DMS53 treated with DMSO at 0.1 percent for 48 hours (cell line): ENCODE data around the gene BRSK2.
"Not testable (repeated sequence)": the region's sequence is repeated elsewhere in the genome, so short reads cannot be mapped to it uniquely, and the experiment has no call there.

Experiments used
- DNase-seq: peaks from one replicate; lab custom pipeline; 2025; ENCODE audit not compliant: unreplicated experiment; lab: John Stamatoyannopoulos, UW

The BRSK2 gene

DNA sequence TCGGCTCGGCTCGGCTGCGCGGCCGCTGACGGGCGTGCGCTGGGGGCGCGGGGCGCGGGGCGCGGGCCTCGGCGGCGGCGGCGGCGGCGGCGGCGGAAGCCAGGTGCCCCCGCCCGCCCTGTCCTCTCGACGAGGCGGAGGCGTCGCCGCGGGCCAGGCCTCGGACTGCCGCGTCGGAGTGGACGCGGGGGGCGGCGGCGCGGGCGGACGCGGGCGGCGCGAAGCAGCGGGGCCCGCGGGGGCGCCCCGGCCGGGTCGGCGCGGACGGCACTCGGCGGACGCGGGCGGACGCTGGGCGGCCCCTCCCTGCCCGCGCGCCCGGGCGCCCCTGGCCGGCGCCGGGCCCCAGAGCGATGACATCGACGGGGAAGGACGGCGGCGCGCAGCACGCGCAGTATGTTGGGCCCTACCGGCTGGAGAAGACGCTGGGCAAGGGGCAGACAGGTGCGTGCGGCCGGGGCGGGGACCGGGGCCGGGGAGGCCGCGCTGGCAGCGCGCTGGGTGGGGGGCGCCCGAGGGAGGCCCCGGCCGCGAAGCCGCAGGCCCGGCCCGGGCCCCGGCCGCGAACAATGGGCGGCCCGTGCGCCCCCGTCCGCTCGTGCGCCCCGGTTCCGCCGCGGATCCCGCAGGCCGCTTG is at the start of gene BRSK2:
Gene BRSK2 (plus strand): TSS at position 3 of the 637 bp plus-strand sequence. CDS start 351 bp downstream, at position 354.
- DNase-seq = no peak

GRCh38 chr11:1340111-1340510 is 49.6 kb upstream of the BRSK2 start:
- DNase-seq = no peak

DNA sequence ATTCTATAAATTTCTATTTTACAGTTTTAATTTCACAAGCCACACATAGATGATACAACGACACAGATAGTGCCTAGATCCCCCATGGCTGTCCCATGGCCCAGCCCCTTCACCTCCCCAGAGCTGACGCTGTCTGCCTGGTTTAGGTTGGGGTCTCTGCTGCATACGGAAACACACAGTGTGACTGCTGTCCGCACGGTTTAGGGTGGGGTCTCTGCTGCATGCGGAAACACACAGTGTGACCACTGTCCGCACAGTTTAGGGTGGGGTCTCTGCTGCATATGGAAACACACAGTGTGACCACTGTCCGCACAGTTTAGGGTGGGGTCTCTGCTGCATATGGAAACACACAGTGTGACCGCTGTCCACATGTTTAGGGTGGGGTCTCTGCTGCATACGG is 48.5 kb upstream of the BRSK2 start:
- DNase-seq = not testable (repeated sequence)

DNA sequence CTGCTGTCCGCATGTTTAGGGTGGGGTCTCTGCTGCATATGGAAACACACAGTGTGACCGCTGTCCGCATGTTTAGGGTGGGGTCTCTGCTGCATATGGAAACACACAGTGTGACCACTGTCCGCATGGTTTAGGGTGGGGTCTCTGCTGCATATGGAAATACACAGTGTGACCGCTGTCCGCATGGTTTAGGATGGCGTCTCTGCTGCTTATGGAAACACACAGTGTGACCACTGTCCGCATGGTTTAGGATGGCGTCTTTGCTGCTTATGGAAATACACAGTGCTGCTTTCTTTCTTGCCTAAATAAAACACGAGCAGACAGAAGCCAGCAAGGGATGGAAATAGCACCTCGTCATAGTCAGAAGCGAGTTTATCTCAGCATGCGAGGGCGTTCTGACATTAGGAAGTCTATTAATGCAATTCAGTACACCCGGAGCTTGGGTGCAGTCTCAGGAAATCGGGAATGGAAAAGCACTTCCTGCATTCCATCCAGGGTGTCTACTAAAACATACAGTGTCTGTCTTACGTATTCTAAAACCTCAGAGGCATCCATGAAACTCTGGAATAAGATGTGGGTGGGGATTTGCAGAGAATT is 47.7 kb upstream of the BRSK2 start:
- DNase-seq = peak; percentile 34

DNA sequence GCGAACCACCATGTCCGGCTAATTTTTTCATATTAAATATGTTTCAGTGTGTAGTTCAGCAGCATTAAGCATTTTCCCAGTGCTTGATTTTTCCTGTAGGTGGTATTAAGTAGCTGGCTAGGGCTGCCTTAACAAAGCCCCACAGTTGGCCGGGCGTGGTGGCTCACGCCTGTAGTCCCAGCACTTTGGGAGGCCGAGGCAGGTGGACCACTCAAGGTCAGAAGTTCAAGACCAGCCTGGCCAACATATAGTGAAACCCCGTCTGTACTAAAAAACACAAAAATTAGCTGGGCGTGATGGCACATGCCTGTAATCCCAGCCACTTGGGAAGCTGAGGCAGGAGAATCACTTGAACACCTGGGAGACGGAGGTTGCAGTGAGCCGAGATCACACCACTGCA is 46.8 kb upstream of the BRSK2 start:
- DNase-seq = no peak

DNA sequence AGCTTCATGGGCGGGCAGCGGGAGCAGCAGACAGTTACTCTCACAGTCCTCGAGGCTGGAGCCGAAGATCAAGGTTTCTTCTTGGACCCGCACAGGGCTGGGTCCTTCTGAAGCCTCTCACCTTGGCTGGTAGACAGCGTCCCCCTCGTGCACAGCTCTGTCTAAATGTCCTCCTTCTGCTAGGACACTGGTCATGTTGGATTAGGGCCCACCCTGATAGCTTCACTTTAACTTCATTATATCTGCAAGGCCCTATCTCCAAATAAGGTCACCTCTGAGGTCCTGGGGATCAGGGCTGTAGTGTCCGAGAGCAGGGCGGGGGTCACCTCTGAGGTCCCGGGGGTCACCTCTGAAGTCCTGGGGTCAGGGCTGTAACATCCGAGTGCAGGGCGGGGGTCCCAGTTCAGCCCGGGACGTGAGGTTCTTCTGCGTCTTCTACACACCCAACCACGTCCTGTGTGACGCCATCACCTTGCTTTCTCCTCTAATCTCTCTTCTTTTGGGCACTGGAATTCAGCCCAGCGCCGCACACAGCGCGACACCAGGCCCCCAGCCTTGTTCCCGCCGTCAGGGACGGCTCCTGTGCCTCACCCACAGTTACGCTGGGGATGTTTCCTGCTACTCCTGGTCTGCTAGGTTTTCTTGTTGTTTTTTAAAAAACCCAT is 46.2 kb upstream of the BRSK2 start:
- DNase-seq = no peak

DNA sequence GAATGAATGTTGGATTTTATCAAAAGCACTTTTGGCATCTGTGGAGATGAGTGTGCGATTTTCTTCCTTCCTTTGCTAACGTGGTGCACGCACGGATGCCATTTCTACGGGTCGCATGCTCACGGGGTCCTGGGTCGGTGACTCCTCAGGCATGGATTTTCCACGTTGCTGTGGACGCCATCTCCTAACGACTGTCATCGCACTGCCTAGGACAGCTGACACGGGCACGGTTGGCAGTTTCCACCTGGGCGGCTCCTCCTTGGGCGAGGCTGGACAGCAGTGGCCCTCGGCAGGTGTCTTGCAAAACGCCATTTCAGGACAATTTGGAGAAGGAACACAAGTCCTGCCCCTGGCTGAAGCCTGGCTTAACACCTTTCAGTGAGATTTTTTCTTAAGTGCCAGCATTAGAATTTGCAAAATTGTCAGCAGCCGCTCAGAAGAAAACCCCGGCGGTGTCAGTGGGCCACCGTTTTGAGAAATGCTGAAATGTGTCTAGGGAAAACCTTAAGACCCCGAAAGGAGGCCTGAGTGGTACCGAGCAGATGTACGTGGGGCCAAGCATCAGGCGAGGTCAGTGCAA is 45.6 kb upstream of the BRSK2 start:
- no peak for DNase-seq

GRCh38 chr11:1345737-1346513 is 43.8 kb upstream of the BRSK2 start:
- DNase-seq = no peak

DNA sequence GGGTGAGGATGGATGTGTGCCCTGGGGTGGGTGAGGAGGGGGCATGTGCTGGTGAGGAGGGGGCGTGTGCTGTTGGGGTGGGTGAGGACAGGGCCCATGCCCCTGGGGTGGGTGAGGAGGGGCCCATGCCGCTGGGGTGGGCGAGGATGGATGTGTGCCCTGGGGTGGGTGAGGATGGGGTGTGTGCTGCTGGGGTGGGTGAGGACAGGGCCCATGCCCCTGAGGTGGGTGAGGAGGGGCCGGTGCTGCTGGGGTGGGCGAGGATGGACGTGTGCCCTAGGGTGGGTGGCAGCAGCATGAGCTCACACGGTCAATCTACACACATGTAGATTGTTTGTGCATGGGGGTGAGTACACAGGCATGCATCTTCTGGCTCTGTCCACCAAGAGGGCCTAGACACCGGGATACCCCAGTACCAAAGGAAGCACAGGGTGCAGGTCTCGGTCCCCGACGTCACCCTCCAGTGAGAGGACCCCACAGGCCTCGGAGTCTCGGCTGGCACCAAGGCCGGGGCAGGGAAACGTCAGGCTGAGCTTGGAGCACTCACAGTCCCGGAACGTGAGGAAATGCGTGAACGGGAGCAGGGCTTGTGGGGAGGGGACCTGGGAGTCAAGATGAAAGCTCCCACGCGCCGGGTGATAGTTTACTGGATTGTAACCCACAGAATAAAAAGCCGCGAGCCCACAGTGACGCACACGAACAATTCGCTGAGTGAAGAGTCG is 42.9 kb upstream of the BRSK2 start:
- DNase-seq = no peak

GRCh38 chr11:1347411-1347999 is 42.2 kb upstream of the BRSK2 start:
- not testable (repeated sequence) for DNase-seq

DNA sequence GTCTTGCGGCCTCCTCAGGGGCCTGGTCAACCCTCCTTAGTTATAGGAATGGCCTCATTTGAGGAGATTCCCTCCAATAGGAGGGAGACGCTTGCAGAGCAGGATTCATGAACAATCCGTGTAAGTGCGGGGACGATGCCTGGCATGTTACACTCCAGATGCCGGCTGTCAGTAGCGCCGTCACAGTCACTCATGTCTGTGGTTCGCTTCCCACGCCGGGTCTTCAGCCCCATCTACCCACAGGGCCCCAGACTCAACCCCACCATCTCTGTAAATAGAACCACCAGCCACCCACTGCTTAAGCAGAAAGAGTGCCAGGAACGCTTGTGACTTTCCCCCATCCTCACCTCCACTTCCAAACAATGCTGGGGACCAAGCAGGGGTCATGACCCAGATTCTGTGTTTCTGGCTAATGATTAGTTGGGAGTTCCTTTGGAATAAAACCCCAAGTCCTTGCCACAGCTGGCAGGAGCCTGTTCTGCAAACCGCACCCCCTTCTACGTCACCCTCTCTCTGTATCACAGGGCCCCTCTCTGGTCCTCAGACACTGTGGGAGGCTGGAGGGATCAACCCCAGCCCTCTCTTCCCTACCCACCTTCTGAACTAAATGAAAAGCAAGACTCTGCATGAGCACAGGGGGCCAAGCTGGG is 41.5 kb upstream of the BRSK2 start:
- no peak for DNase-seq

GRCh38 chr11:1348796-1349326 is 40.9 kb upstream of the BRSK2 start:
- no peak for DNase-seq

DNA sequence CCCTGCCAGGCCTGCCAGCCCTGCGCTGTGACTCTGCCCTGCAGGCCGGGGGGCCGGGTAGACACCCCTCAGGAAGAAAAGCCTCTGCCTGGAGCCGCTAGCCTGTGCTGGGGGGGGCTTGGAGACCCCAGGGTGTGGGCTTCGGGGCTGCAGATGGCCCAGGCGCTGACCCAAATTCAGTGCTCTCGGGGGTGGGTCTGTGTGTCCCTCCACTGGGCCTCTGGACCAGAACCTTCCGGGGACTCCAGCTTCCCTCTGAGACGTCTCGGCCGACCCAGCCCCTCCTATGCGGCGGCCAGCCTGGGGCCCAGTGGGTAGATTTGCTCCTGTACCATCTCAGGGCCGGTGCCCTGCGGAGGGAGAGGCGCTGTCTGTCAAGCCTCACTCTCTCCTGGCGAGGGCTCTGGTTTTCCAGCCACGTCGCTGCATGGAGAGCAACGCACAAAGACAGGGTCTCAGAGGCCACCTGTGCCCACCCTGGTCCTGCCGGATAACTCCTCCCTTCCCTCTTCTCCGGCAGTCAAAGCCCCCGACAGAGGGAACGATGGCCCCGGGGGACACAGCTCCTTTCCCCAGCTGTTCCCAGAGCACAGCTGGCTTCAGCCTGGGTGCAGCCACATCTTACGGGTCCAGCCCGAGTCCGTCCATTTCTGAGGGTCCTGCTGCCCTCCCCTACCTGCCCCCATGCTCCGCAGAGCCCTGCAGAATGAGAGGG is 40.2 kb upstream of the BRSK2 start:
- DNase-seq = no peak

- DNase-seq = no peak
These were observed 39.5 kb upstream of the BRSK2 start for GRCh38 chr11:1350086-1350725.

- no peak for DNase-seq
These were observed 38.3 kb upstream of the BRSK2 start for GRCh38 chr11:1351278-1351937.

DNA sequence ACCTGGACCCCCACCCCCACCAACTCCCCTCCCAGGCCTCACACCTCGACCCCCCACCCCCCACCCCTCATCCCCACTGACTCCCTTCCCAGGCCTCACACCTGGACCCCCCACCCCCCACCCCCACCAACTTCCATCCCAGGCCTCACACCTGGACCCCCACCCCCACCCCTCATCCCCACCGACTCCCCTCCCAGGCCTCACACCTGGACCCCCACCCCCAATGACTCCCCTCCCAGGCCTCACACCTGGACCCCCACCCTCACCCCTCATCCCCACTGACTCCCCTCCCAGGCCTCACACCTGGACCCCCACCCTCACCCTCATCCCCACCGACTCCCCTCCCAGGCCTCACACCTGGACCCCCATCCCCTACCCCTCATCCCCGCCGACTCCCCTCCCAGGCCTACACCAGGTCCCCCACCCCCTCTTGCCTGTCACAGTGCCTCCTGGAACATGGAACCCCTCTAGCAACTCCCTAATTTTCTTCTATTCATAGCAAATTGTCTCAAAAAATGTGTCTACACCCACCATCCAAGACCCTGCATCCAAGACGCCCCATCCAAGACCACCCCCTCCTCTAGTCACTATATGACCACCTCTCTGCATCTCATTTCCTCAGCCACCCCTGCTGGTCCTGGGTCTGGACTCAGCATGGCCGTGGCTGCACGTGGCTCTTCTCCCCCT is 36.9 kb upstream of the BRSK2 start:
- DNase-seq = no peak

DNA sequence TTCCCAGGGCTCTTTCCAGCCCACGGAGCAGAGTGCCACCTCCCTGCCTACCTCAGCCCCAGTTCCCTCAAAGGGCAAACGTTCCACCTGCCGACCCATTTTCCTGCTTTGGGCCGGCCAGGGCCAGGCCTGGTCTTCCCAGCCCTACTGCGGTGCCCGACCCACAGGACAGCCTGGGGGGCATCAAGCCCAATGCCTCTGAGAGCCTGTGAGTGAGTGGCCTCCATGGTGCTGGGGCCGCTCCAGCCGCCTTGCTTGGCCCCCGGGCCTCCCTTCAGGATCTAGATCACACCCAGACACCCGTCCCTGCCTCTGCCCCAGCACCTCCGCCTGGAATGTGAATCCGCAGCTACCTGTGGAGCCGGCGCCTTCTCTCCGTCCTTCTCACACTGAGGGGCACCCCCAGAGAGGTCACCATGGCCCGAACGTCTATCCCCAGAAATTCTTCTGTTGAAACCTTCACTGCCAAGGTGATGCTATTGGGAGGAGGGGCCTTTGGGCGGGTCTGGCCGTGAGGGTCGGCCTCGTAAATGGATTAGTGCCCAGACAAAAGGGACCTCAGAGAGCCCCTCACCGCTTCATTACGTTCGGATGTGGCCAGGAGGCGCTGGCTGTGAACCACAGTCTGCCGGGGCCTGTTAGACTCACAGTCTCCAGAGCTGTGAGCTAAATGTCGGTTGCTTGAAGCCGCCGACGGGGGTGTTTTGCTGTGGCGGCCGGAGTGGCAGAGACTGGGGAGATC is 36.2 kb upstream of the BRSK2 start:
- no peak for DNase-seq
